ENCODE data around the gene LRRTM2. TPM values are rescaled to one million over a fixed set of nuclear protein-coding genes. Genes with fewer than 3 reads are reported as not detected.

LRRTM2 gene
- total and polyA plus RNA-seq, 4 donors = 0.08 to 0.71 (median 0.24) TPM; not detected in 1

DNA sequence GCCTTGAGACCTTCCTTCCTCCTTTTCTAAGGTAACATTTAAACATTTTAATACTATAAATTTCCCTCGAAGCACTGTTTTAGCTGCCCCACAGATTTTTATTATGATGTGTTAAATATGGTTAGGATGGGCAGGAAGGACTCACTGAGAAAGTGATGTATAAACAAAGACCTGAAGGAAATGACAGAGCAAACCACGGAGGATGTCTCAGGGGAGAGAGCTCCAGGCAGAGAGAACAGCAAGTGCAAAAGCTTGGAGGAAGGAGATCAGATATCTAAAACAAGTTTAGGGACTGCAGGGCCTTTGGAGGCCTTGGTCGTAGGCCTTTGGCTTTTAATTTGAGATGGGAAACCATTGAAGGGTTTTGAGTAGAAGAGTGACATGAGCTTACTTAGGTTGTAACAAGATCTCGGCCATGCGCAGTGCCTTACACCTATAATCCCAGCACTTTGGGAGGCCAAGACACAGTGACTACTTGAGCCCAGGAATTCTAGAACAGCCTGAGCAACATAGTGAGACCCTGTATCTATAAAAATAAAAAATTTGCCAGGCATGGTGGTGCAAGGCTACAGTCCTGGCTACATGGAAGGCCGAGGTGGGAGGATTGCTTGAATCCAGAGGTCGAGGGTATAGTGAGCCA lies 35.5 kb upstream of the LRRTM2 start (continued):
- TF ChIP-seq, protein P1, sequence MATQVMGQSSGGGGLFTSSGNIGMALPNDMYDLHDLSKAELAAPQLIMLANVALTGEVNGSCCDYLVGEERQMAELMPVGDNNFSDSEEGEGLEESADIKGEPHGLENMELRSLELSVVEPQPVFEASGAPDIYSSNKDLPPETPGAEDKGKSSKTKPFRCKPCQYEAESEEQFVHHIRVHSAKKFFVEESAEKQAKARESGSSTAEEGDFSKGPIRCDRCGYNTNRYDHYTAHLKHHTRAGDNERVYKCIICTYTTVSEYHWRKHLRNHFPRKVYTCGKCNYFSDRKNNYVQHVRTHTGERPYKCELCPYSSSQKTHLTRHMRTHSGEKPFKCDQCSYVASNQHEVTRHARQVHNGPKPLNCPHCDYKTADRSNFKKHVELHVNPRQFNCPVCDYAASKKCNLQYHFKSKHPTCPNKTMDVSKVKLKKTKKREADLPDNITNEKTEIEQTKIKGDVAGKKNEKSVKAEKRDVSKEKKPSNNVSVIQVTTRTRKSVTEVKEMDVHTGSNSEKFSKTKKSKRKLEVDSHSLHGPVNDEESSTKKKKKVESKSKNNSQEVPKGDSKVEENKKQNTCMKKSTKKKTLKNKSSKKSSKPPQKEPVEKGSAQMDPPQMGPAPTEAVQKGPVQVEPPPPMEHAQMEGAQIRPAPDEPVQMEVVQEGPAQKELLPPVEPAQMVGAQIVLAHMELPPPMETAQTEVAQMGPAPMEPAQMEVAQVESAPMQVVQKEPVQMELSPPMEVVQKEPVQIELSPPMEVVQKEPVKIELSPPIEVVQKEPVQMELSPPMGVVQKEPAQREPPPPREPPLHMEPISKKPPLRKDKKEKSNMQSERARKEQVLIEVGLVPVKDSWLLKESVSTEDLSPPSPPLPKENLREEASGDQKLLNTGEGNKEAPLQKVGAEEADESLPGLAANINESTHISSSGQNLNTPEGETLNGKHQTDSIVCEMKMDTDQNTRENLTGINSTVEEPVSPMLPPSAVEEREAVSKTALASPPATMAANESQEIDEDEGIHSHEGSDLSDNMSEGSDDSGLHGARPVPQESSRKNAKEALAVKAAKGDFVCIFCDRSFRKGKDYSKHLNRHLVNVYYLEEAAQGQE (IDR thresholded peaks at IDR 0.05) = no peak

DNA sequence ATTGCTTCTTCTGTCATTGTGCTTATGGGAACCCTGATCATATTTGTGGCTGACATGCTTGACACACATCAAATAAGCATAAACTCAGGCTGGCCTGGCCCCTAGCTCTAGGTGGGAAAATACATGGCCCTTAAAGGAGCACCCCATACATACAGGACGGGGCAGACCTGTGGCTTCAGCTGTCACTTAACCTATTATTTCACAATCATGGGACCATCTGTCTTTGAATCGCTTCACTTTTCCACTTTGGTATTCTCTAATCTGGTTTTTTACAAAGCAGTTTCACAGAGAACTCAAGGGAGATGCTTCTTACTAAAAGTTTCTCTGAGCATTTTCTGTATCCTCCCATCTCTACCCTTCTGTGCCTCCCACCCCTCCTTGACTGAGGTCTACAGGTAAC lies 34.6 kb upstream of the LRRTM2 start:
- no peak overlapping the region for H3K9ac ChIP-seq (ENCODE audit: low read depth in 1 of 2, low read length in 2 of 2)
- no peak for DNase-seq (ENCODE audit: low spot score)
- H3K36me3 ChIP-seq (ENCODE audit: control insufficient read depth in 4 of 4, insufficient read depth in 3 of 4, low read depth in 1 of 4, low read length in 3 of 4) = peaks cover 6 to 22% (median 13%) of the 10 kb centered on the region in 4 donors
- no peak overlapping the region for H3K4me3 ChIP-seq (ENCODE audit: low read depth in 1 of 3, low read length in 3 of 3)
- no peaks in the 10 kb centered on the region for H3K27me3 ChIP-seq (ENCODE audit: control insufficient read depth in 4 of 4, insufficient read depth in 4 of 4, low read length in 3 of 4)
- H3K27ac ChIP-seq (ENCODE audit: low read depth in 1 of 2, low read length in 2 of 2) = no peak overlapping the region
- H3K4me1 ChIP-seq (ENCODE audit: control insufficient read depth in 4 of 4, insufficient read depth in 4 of 4, low read length in 3 of 4) = no peaks in the 10 kb centered on the region
- no peaks in the 10 kb centered on the region for H3K9me3 ChIP-seq (ENCODE audit: control insufficient read depth in 4 of 4, low read length in 3 of 4)
- TF ChIP-seq HNF4G (IDR thresholded peaks at IDR 0.05) (no peak), HNF4A (conservative IDR thresholded peaks at IDR 0.05) (no peak), FOXA1 (IDR thresholded peaks at IDR 0.05) (no peak), EGR1 (IDR thresholded peaks at IDR 0.05; ENCODE audit: low read depth in 2 of 2) (no peak), RXRA (IDR thresholded peaks at IDR 0.05) (no peak), JUND (IDR thresholded peaks at IDR 0.05) (no peak), RAD21 (IDR thresholded peaks at IDR 0.05) (no peak)
- TF ChIP-seq, protein P1 (IDR thresholded peaks at IDR 0.05) = no peak
- TF ChIP-seq, protein P2, sequence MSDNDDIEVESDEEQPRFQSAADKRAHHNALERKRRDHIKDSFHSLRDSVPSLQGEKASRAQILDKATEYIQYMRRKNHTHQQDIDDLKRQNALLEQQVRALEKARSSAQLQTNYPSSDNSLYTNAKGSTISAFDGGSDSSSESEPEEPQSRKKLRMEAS (IDR thresholded peaks at IDR 0.05) = no peak
- TF ChIP-seq, protein P3, sequence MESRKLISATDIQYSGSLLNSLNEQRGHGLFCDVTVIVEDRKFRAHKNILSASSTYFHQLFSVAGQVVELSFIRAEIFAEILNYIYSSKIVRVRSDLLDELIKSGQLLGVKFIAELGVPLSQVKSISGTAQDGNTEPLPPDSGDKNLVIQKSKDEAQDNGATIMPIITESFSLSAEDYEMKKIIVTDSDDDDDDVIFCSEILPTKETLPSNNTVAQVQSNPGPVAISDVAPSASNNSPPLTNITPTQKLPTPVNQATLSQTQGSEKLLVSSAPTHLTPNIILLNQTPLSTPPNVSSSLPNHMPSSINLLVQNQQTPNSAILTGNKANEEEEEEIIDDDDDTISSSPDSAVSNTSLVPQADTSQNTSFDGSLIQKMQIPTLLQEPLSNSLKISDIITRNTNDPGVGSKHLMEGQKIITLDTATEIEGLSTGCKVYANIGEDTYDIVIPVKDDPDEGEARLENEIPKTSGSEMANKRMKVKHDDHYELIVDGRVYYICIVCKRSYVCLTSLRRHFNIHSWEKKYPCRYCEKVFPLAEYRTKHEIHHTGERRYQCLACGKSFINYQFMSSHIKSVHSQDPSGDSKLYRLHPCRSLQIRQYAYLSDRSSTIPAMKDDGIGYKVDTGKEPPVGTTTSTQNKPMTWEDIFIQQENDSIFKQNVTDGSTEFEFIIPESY (IDR thresholded peaks at IDR 0.05) = no peak
- 95% methylated on average over 2 of the region's 2 CpGs for WGBS

Data from liver (tissue), 9 donors.